Endothelial cell of umbilical vein (primary cell): ENCODE results near the gene VIM. TPM values are rescaled to one million over a fixed set of nuclear protein-coding genes. Genes with fewer than 3 reads are reported as not detected.

Source experiments
- BruUV-seq: library from RNA; stranded (reverse); fragments of 400-500 nt; replicated peaks from 2 replicates; lab custom pipeline; 2021; lab: Mats Ljungman, UMichigan
- CTCF ChIA-PET: fragments of 300-600, 350-600 bp; sonication (Branson Sonifier 250); formaldehyde crosslinking; loops from one replicate; lab custom pipeline; 2021; ENCODE audit warnings: antibody characterized with exemption, inconsistent platforms; lab: Charles Lee
- POLR2A ChIA-PET: fragments of 300-600, 350-600 bp; sonication (Branson Sonifier 250); formaldehyde crosslinking; loops from one replicate; lab custom pipeline; 2021; ENCODE audit warnings: antibody characterized with exemption, inconsistent platforms; lab: Charles Lee
- DNase-seq: peaks from one replicate; pipeline ENCODE4 v3.0.0-alpha.2; 2011; ENCODE audit warnings: low read depth, low spot score
- FAIRE-seq: peaks from 2 replicates; lab custom pipeline; 2011; peaks lifted over from hg19 to GRCh38; lab: Jason Lieb, UNC
- H2AFZ ChIP-seq: 2 replicates; pipeline ENCODE4 v1.6.0; 2012; ENCODE audit warnings: low read depth, low read length, control low read depth, inconsistent platforms
- H3K27ac ChIP-seq: 2 replicates; pipeline ENCODE4 v1.5.1; 2011; ENCODE audit warnings: low read depth, mild to moderate bottlenecking, control low read depth, low read length, moderate library complexity; ENCODE audit not compliant: insufficient read depth
- H3K27me3 ChIP-seq, 2 experiments: 2 replicates each; pipeline versions ENCODE4 v1.6.0 to v1.6.1; 2011; ENCODE audit warnings: low read length in 2 of 2, mixed read lengths in 1 of 2; ENCODE audit not compliant: control insufficient read depth in 2 of 2, insufficient read depth in 2 of 2
- H3K36me3 ChIP-seq, 2 experiments: 2 replicates in 1 of 2; 3 replicates in 1 of 2; pipeline ENCODE4 v1.5.1; 2011; ENCODE audit warnings: low read length in 2 of 2, mild to moderate bottlenecking in 1 of 2, moderate library complexity in 1 of 2; ENCODE audit not compliant: control insufficient read depth in 2 of 2, insufficient read depth in 2 of 2; ENCODE audit errors: extremely low read depth in 1 of 2
- H3K4me1 ChIP-seq: 3 replicates; pipeline ENCODE4 v1.5.1; 2011; ENCODE audit warnings: mild to moderate bottlenecking, low read length; ENCODE audit not compliant: control insufficient read depth, insufficient read depth; ENCODE audit errors: extremely low read depth
- H3K4me2 ChIP-seq: 2 replicates; pipeline ENCODE4 v1.6.1; 2011; ENCODE audit warnings: low read length, control low read depth, mixed read lengths; ENCODE audit not compliant: insufficient read depth
- H3K4me3 ChIP-seq, 3 experiments: fragments of 200-600 bp in 1 of 3; sonication (generic), shearing (Covaris generic) in 1 of 3; replicated peaks in 1 of 3; 2 replicates each; pipeline ENCODE4 v1.5.1; 2011 to 2016; ENCODE audit warnings: control low read depth in 3 of 3, low read length in 3 of 3, mild to moderate bottlenecking in 2 of 3, inconsistent platforms in 1 of 3, low read depth in 1 of 3, moderate library complexity in 1 of 3; ENCODE audit not compliant: insufficient read depth in 1 of 3
- H3K79me2 ChIP-seq: 2 replicates; pipeline ENCODE4 v1.6.0; 2012; ENCODE audit warnings: low read length, inconsistent platforms; ENCODE audit not compliant: control insufficient read depth, insufficient read depth
- H3K9ac ChIP-seq: replicated peaks from 2 replicates; pipeline ENCODE3; 2011; ENCODE audit warnings: low read length, control low read depth; ENCODE audit not compliant: insufficient read depth; ENCODE audit errors: extremely low read depth
- H3K9me1 ChIP-seq: replicated peaks from 3 replicates; pipeline ENCODE4 v1.6.0; 2011; ENCODE audit warnings: mild to moderate bottlenecking, low read length; ENCODE audit not compliant: control insufficient read depth, insufficient read depth; ENCODE audit errors: extremely low read depth
- H3K9me3 ChIP-seq: replicated peaks from 2 replicates; pipeline ENCODE4 v1.5.1; 2012; ENCODE audit warnings: low read length, inconsistent platforms; ENCODE audit not compliant: control insufficient read depth, insufficient read depth
- H4K20me1 ChIP-seq: replicated peaks from 2 replicates; pipeline ENCODE3; 2011; ENCODE audit warnings: mild to moderate bottlenecking, low read length; ENCODE audit not compliant: control insufficient read depth, insufficient read depth; ENCODE audit errors: extremely low read depth
- EZH2 ChIP-seq: IDR thresholded peaks from 2 replicates; pipeline ENCODE4 v1.6.1; 2012; ENCODE audit warnings: borderline replicate concordance, low read depth, mild to moderate bottlenecking, moderate library complexity, low read length, inconsistent platforms; ENCODE audit not compliant: severe bottlenecking
- FOS ChIP-seq: IDR thresholded peaks from 2 replicates; pipeline ENCODE4 v1.6.1; 2011; ENCODE audit warnings: mild to moderate bottlenecking, low read length, moderate library complexity, borderline replicate concordance; ENCODE audit not compliant: insufficient read depth
- GATA2 ChIP-seq: IDR thresholded peaks from 2 replicates; pipeline ENCODE4 v1.7.0; 2011; ENCODE audit warnings: low read depth, mild to moderate bottlenecking, moderate library complexity, mixed read lengths, low read length; ENCODE audit not compliant: insufficient read length, insufficient read depth
- JUN ChIP-seq: IDR thresholded peaks from 2 replicates; pipeline ENCODE4 v1.6.1; 2011; ENCODE audit warnings: borderline replicate concordance, low read depth; ENCODE audit not compliant: insufficient read length, insufficient read depth
- MAX ChIP-seq: IDR thresholded peaks from 2 replicates; pipeline ENCODE4 v1.6.1; 2011; ENCODE audit not compliant: insufficient read depth, insufficient read length
- MYC ChIP-seq: IDR thresholded peaks from one replicate; pipeline ENCODE4 v1.6.1; 2011; ENCODE audit warnings: mild to moderate bottlenecking, low read depth, low read length
- POLR2A ChIP-seq: IDR thresholded peaks from 2 replicates; pipeline ENCODE4 v1.6.1; 2012; ENCODE audit warnings: low read depth, mild to moderate bottlenecking, control low read depth, low read length
- POLR2AphosphoS5 ChIP-seq: IDR thresholded peaks from 2 replicates; pipeline ENCODE4 v1.6.1; 2012; ENCODE audit warnings: low read depth, mild to moderate bottlenecking, control low read depth, low read length, moderate library complexity; ENCODE audit not compliant: insufficient read depth
- dilution Hi-C: fragments of 300-500 bp; cut with MboI; formaldehyde crosslinking; loops from one replicate; pipeline ENCODE4 v1.15.0; 2019; ENCODE audit warnings: low sequenced_read_pairs; ENCODE audit not compliant: extremely low pct_ligation_motif_present
- intact Hi-C: fragments of 100-400 bp; cut with micrococcal nuclease; formaldehyde crosslinking; loops from one replicate; pipeline ENCODE4 v1.10.0; 2022
- polyA plus RNA-seq, 4 experiments: library from polyadenylated mRNA; depleted of rRNA in 3 of 4; stranded (reverse) in 3 of 4; unstranded in 1 of 4; fragments of >200 nt; gene quantifications; 2 replicates each; pipeline versions ENCODE4 v1.2.1 to v1.2.3, GENCODE V29; 2011 to 2012; ENCODE audit warnings: missing spikeins in 1 of 4
- total RNA-seq: library from RNA; stranded (reverse); gene quantifications from 2 replicates; pipeline ENCODE4 v1.2.3, GENCODE V29; 2021
- TF ChIP-seq, protein P1 (sequence below), 2 donors: IDR thresholded peaks; 1 replicate in 1 of 2; 2 replicates in 1 of 2; pipeline ENCODE4 v1.5.1; 2011; ENCODE audit warnings: low read length in 2 of 2, mild to moderate bottlenecking in 2 of 2, moderate library complexity in 2 of 2, control low read depth in 1 of 2, inconsistent platforms in 1 of 2, low read depth in 1 of 2; ENCODE audit not compliant: insufficient read depth in 1 of 2; ENCODE audit errors: extremely low read depth in 1 of 2

The VIM gene
- total and polyA plus RNA-seq, 2 donors (not counting 3 experiments of a cell fraction or from before 2014, with no cell fraction given) = 5,699 to 5,781 TPM

- H3K36me3 ChIP-seq = no peaks in the 10 kb centered on the region
- H3K9me1 ChIP-seq = no peaks in the 10 kb centered on the region
- H3K9me3 ChIP-seq = no peaks in the 10 kb centered on the region
- no peak overlapping the region for H2AFZ ChIP-seq
- H3K27ac ChIP-seq = no peak overlapping the region
- POLR2A ChIA-PET = no interaction called here
- no peak for DNase-seq
- no peak for FAIRE-seq
- H3K4me2 ChIP-seq = no peak overlapping the region
- no peak for TF ChIP-seq GATA2
- no peak for TF ChIP-seq FOS
- TF ChIP-seq POLR2AphosphoS5 = no peak
- TF ChIP-seq, protein P1, sequence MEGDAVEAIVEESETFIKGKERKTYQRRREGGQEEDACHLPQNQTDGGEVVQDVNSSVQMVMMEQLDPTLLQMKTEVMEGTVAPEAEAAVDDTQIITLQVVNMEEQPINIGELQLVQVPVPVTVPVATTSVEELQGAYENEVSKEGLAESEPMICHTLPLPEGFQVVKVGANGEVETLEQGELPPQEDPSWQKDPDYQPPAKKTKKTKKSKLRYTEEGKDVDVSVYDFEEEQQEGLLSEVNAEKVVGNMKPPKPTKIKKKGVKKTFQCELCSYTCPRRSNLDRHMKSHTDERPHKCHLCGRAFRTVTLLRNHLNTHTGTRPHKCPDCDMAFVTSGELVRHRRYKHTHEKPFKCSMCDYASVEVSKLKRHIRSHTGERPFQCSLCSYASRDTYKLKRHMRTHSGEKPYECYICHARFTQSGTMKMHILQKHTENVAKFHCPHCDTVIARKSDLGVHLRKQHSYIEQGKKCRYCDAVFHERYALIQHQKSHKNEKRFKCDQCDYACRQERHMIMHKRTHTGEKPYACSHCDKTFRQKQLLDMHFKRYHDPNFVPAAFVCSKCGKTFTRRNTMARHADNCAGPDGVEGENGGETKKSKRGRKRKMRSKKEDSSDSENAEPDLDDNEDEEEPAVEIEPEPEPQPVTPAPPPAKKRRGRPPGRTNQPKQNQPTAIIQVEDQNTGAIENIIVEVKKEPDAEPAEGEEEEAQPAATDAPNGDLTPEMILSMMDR (IDR thresholded peaks at IDR 0.05; ENCODE audit: extremely low read depth in 1 of 2, insufficient read depth in 1 of 2, low read depth in 1 of 2, low read length in 2 of 2) = no peak
- TF ChIP-seq POLR2A = no peak
- no peak for TF ChIP-seq JUN
- no peak for TF ChIP-seq EZH2
- no peak for TF ChIP-seq MAX
- TF ChIP-seq MYC = no peak
- H4K20me1 ChIP-seq = no peaks in the 10 kb centered on the region
- dilution Hi-C loops (no loop called here), intact Hi-C loops (no loop called here)
- no peak overlapping the region for H3K9ac ChIP-seq
- peaks cover 31% of the 10 kb centered on the region for H3K4me1 ChIP-seq
- H3K79me2 ChIP-seq = peaks cover 13% of the 10 kb centered on the region
- H3K27me3 ChIP-seq = no peaks in the 10 kb centered on the region
- no TSS peak for BruUV-seq
- CTCF ChIA-PET = no interaction called here
- H3K4me3 ChIP-seq = no peak overlapping the region
Observed at GRCh38 chr10:17203416-17203815, 24.6 kb upstream of the VIM start.
